Neural cell (in vitro differentiated cells): Measurements from ENCODE around the gene CLNK. TPM values are rescaled to one million over a fixed set of nuclear protein-coding genes. Genes with fewer than 3 reads are reported as not detected.

Experiments used
- H2AFZ ChIP-seq: fragments of 200-600, 300-800 bp; sonication (generic), shearing (Covaris generic); 2 replicates; pipeline ENCODE4 v1.6.0; 2014; ENCODE audit warnings: low read depth, mild to moderate bottlenecking, antibody characterized with exemption, low read length, moderate library complexity
- H3F3A ChIP-seq: fragments of 200-600 bp; shearing (Covaris generic); 2 replicates; pipeline ENCODE4 v1.6.1; 2016; ENCODE audit warnings: mild to moderate bottlenecking, moderate library complexity, mixed read lengths, antibody characterized with exemption, low read length; ENCODE audit not compliant: insufficient read depth, poor library complexity, severe bottlenecking
- H3K27ac ChIP-seq: fragments of 200-600, 300-800 bp; sonication (generic), shearing (Covaris generic); 2 replicates; pipeline ENCODE4 v1.5.1; 2014; ENCODE audit warnings: mild to moderate bottlenecking, low read length, moderate library complexity
- H3K27me3 ChIP-seq: fragments of 300-800, 200-600 bp; sonication (generic), shearing (Covaris generic); 2 replicates; pipeline ENCODE4 v1.6.0; 2014; ENCODE audit warnings: mild to moderate bottlenecking, low read depth, low read length, moderate library complexity; ENCODE audit not compliant: insufficient read depth
- H3K36me3 ChIP-seq: fragments of 300-800, 200-600 bp; sonication (generic), shearing (Covaris generic); 2 replicates; pipeline ENCODE4 v1.5.1; 2014; ENCODE audit warnings: mild to moderate bottlenecking, antibody characterized with exemption, low read length, moderate library complexity; ENCODE audit not compliant: insufficient read depth
- H3K4me2 ChIP-seq: fragments of 300-800, 200-600 bp; sonication (generic), shearing (Covaris generic); 2 replicates; pipeline ENCODE4 v1.6.0; 2014; ENCODE audit warnings: mild to moderate bottlenecking, low read length
- H3K4me3 ChIP-seq: fragments of 300-800, 200-600 bp; sonication (generic), shearing (Covaris generic); 2 replicates; pipeline ENCODE4 v1.5.1; 2014; ENCODE audit warnings: mild to moderate bottlenecking, low read length, moderate library complexity
- H3K79me2 ChIP-seq: fragments of 200-600 bp; shearing (Covaris generic); replicated peaks from 2 replicates; pipeline ENCODE4 v1.6.0; 2014; ENCODE audit warnings: mild to moderate bottlenecking, low read length, moderate library complexity; ENCODE audit not compliant: insufficient read depth
- H3K9ac ChIP-seq: fragments of 300-800, 200-600 bp; sonication (generic), shearing (Covaris generic); 2 replicates; pipeline ENCODE4 v1.6.1; 2016; ENCODE audit warnings: mild to moderate bottlenecking, low read length, mixed read lengths
- H3K9me2 ChIP-seq: fragments of 200-600 bp; shearing (Covaris generic); 2 replicates; pipeline ENCODE4 v1.6.1; 2016; ENCODE audit warnings: mild to moderate bottlenecking, low read length, mixed read lengths; ENCODE audit not compliant: insufficient read depth
- H3K9me3 ChIP-seq: fragments of 200-600, 300-800 bp; sonication (generic), shearing (Covaris generic); 2 replicates; pipeline ENCODE4 v1.6.1; 2016; ENCODE audit warnings: mild to moderate bottlenecking, mixed run types, low read length, moderate library complexity, mixed read lengths
- H4K20me1 ChIP-seq: fragments of 200-600 bp; shearing (Covaris generic); 2 replicates; pipeline ENCODE4 v1.6.1; 2016; ENCODE audit warnings: mild to moderate bottlenecking, mixed run types; ENCODE audit not compliant: insufficient read depth
- EP300 ChIP-seq: fragments of 450-650 bp; conservative IDR thresholded peaks from 2 replicates; pipeline ENCODE4 v1.6.1; 2014; ENCODE audit warnings: antibody characterized with exemption, mild to moderate bottlenecking, moderate library complexity; ENCODE audit not compliant: poor library complexity, severe bottlenecking
- EZH2 ChIP-seq: fragments of 200-600, 300-800 bp; shearing (Covaris generic), sonication (generic); IDR thresholded peaks from 2 replicates; pipeline ENCODE4 v1.6.1; 2014; ENCODE audit warnings: antibody characterized with exemption, low read length, borderline replicate concordance, mild to moderate bottlenecking; ENCODE audit not compliant: insufficient read depth, poor library complexity, severe bottlenecking
- MXI1 ChIP-seq: fragments of 450-650 bp; conservative IDR thresholded peaks from 2 replicates; pipeline ENCODE4 v1.6.1; 2014; ENCODE audit warnings: antibody characterized with exemption, mild to moderate bottlenecking; ENCODE audit not compliant: poor library complexity, severe bottlenecking
- POLR2AphosphoS5 ChIP-seq: IDR thresholded peaks from 2 replicates; pipeline ENCODE4 v1.6.1; 2012
- RAD21 ChIP-seq: fragments of 450-650 bp; conservative IDR thresholded peaks from 2 replicates; pipeline ENCODE4 v1.6.1; 2014; ENCODE audit warnings: antibody characterized with exemption, mild to moderate bottlenecking, moderate library complexity
- SMC3 ChIP-seq: fragments of 450-650 bp; conservative IDR thresholded peaks from 2 replicates; pipeline ENCODE4 v1.6.1; 2014; ENCODE audit warnings: antibody characterized with exemption, mild to moderate bottlenecking, moderate library complexity; ENCODE audit not compliant: poor library complexity
- TAF1 ChIP-seq: IDR thresholded peaks from 2 replicates; pipeline ENCODE4 v1.6.1; 2012; ENCODE audit warnings: low read depth
- polyA plus RNA-seq: library from polyadenylated mRNA; depleted of rRNA; stranded (reverse); fragments of >200 nt; gene quantifications from 2 replicates; pipeline ENCODE4 v1.2.3, GENCODE V29; 2014
- TF ChIP-seq, protein P1 (sequence below): fragments of 450-650 bp; IDR thresholded peaks from 2 replicates; pipeline ENCODE4 v1.5.1; 2014; ENCODE audit warnings: antibody characterized with exemption, mild to moderate bottlenecking, moderate library complexity; ENCODE audit not compliant: poor library complexity, severe bottlenecking
- TF ChIP-seq, protein P2 (sequence below): IDR thresholded peaks from 2 replicates; pipeline ENCODE4 v1.6.1; 2012; ENCODE audit warnings: borderline replicate concordance

CLNK gene
- polyA plus RNA-seq, 1 donor from 2014 or later, result not detected

- no peak overlapping the region for H3K9ac ChIP-seq
- H3K9me3 ChIP-seq, result no peaks in the 10 kb centered on the region
- H3K27ac ChIP-seq, result no peak overlapping the region
- no peaks in the 10 kb centered on the region for H3K27me3 ChIP-seq
- H3K36me3 ChIP-seq, result no peaks in the 10 kb centered on the region
- no peak overlapping the region for H3K4me2 ChIP-seq
- no peaks in the 10 kb centered on the region for H3K79me2 ChIP-seq
- no peak overlapping the region for H3K4me3 ChIP-seq
- no peaks in the 10 kb centered on the region for H4K20me1 ChIP-seq
- no peak for TF ChIP-seq SMC3
- no peak for TF ChIP-seq EP300
- no peak for TF ChIP-seq MXI1
- no peak for TF ChIP-seq TAF1
- H3K9me2 ChIP-seq, result no peaks in the 10 kb centered on the region
- H3F3A ChIP-seq, result no peaks in the 10 kb centered on the region
- no peak overlapping the region for H2AFZ ChIP-seq
These were observed 6.6 kb downstream of the CLNK start for GRCh38 chr4:10677796-10678497.

GRCh38 chr4:10673817-10674369 lies 10.7 kb downstream of the CLNK start:
- H3K4me3 ChIP-seq, result no peak overlapping the region
- no peak overlapping the region for H3K9ac ChIP-seq
- H3K9me2 ChIP-seq, result no peaks in the 10 kb centered on the region
- no peak overlapping the region for H3K27ac ChIP-seq
- no peaks in the 10 kb centered on the region for H3K79me2 ChIP-seq
- no peaks in the 10 kb centered on the region for H3F3A ChIP-seq
- H2AFZ ChIP-seq, result no peak overlapping the region
- H3K4me2 ChIP-seq, result no peak overlapping the region
- H4K20me1 ChIP-seq, result no peaks in the 10 kb centered on the region
- H3K27me3 ChIP-seq, result no peaks in the 10 kb centered on the region
- no peaks in the 10 kb centered on the region for H3K36me3 ChIP-seq
- TF ChIP-seq, protein P1, sequence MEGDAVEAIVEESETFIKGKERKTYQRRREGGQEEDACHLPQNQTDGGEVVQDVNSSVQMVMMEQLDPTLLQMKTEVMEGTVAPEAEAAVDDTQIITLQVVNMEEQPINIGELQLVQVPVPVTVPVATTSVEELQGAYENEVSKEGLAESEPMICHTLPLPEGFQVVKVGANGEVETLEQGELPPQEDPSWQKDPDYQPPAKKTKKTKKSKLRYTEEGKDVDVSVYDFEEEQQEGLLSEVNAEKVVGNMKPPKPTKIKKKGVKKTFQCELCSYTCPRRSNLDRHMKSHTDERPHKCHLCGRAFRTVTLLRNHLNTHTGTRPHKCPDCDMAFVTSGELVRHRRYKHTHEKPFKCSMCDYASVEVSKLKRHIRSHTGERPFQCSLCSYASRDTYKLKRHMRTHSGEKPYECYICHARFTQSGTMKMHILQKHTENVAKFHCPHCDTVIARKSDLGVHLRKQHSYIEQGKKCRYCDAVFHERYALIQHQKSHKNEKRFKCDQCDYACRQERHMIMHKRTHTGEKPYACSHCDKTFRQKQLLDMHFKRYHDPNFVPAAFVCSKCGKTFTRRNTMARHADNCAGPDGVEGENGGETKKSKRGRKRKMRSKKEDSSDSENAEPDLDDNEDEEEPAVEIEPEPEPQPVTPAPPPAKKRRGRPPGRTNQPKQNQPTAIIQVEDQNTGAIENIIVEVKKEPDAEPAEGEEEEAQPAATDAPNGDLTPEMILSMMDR, result no peak
- no peak for TF ChIP-seq EZH2
- TF ChIP-seq EP300, result no peak
- no peak for TF ChIP-seq POLR2AphosphoS5
- no peak for TF ChIP-seq SMC3
- TF ChIP-seq TAF1, result no peak
- TF ChIP-seq MXI1, result no peak
- TF ChIP-seq, protein P2, sequence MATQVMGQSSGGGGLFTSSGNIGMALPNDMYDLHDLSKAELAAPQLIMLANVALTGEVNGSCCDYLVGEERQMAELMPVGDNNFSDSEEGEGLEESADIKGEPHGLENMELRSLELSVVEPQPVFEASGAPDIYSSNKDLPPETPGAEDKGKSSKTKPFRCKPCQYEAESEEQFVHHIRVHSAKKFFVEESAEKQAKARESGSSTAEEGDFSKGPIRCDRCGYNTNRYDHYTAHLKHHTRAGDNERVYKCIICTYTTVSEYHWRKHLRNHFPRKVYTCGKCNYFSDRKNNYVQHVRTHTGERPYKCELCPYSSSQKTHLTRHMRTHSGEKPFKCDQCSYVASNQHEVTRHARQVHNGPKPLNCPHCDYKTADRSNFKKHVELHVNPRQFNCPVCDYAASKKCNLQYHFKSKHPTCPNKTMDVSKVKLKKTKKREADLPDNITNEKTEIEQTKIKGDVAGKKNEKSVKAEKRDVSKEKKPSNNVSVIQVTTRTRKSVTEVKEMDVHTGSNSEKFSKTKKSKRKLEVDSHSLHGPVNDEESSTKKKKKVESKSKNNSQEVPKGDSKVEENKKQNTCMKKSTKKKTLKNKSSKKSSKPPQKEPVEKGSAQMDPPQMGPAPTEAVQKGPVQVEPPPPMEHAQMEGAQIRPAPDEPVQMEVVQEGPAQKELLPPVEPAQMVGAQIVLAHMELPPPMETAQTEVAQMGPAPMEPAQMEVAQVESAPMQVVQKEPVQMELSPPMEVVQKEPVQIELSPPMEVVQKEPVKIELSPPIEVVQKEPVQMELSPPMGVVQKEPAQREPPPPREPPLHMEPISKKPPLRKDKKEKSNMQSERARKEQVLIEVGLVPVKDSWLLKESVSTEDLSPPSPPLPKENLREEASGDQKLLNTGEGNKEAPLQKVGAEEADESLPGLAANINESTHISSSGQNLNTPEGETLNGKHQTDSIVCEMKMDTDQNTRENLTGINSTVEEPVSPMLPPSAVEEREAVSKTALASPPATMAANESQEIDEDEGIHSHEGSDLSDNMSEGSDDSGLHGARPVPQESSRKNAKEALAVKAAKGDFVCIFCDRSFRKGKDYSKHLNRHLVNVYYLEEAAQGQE, result no peak
- no peak for TF ChIP-seq RAD21
- no peaks in the 10 kb centered on the region for H3K9me3 ChIP-seq
